Transverse colon (tissue), 4 donors: Measurements from ENCODE around the gene NID2.

ENCODE experiments used
- CTCF ChIP-seq, 5 experiments: fragments of 200-600 bp in 3 of 5; fragments of 450-650 bp in 2 of 5; sonication (generic) in 3 of 5; IDR thresholded peaks; 1 replicate in 2 of 5; 2 replicates in 3 of 5; pipeline ENCODE4 v1.5.1; 2016 to 2017; ENCODE audit warnings: antibody characterized with exemption in 5 of 5, inconsistent platforms in 3 of 5, mild to moderate bottlenecking in 2 of 5, moderate library complexity in 1 of 5
- POLR2AphosphoS5 ChIP-seq, 3 donors: sonication (generic); formaldehyde crosslinking; IDR thresholded peaks; one replicate each; pipeline ENCODE4 v1.6.1; 2016; ENCODE audit warnings: antibody characterized with exemption in 3 of 3

DNA sequence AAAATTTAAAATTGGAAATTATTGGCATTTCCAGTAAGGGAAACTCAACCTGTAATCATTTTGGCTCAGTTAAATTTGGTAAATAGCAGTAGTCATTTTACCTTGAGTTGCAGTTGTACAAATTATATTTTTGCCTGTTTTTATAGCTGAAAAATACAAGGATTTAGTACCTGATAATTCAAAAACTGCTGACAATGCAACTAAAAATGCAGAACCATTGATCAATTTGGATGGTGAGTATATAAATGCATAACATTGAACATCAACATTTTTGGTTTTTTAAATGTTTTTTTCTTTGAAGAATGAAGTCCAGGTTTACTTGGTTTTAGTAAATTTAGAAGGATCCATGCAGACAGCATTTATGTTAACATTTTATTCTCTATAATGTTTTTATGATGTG lies 70.5 kb downstream of the NID2 start:
- TF ChIP-seq CTCF (IDR thresholded peaks at IDR 0.05) (no peak), POLR2AphosphoS5 (IDR thresholded peaks at IDR 0.05) (no peak)
